Posterior vena cava (tissue), 2 donors: ENCODE results near the gene PRIMA1. TPM values are rescaled to one million over a fixed set of nuclear protein-coding genes. Genes with fewer than 3 reads are reported as not detected.

Experiments
- DNase-seq: peaks from one replicate; pipeline ENCODE4 v3.0.0-alpha.2; 2020; ENCODE audit warnings: low spot score
- intact Hi-C, 2 donors: fragments of 100-400 bp; cut with DNase I; formaldehyde crosslinking; loops; one replicate each; pipeline versions ENCODE4 v1.14.1 to v1.14.2; 2022 to 2023
- total RNA-seq, 2 donors: library from RNA; stranded (reverse); fragmentation: NEBNext Ultra II Directional; extraction: Animal tissue kit (Norgen Biotek cat#: 25700); gene quantifications; one replicate each; pipeline ENCODE4 v1.2.1, GENCODE V29; 2021
- donor health status: DM: yes; HTN: yes; CAD: no.
- donor health status: DM: yes; HTN: yes; CAD: no.

Gene PRIMA1
- total RNA-seq, 2 donors from 2014 or later = 5.0 to 9.6 TPM

DNA sequence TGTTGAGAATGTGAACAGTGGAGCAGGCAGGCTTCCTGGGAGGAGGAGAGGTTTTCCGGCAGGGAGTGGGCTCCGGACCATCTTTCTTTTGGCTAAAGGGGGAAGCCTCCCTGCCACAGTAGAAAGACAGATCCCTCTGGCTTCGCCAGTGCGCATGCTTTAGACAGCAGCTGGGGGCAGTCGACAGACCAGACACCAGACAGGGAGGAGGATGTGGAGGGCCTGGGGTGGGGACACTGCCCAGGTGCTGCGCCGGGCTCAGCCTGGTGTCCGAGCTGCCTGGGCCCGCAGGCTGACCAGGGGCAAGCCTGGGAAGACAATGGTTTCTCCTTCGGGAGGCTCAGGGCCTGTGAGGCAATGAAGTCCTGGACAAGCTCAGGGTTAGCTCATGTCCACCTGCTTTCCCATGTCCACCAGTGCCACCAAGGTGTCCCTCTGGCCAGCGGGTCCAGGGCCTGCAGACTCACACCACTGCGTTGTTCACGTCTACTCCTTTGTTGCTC is 67.3 kb downstream of the PRIMA1 start:
- peak; percentile 66 for DNase-seq
- intact Hi-C loops = loop anchor here in 1 of 2 donors (1.0 kb wide), 1 partner anchor 41 kb away; no protein-coding TSS in a partner anchor

GRCh38 chr14:93720076-93720815 is 68.0 kb downstream of the PRIMA1 start:
- intact Hi-C loops = no loop called here
- no peak for DNase-seq

- DNase-seq = no peak
- intact Hi-C loops = no loop called here
These were observed 69.0 kb downstream of the PRIMA1 start for GRCh38 chr14:93719256-93719655.

GRCh38 chr14:93717668-93718320 is 70.5 kb downstream of the PRIMA1 start:
- no peak for DNase-seq
- intact Hi-C loops = no loop called here

GRCh38 chr14:93716746-93717667 is 71.3 kb downstream of the PRIMA1 start:
- intact Hi-C loops = no loop called here
- no peak for DNase-seq

DNA sequence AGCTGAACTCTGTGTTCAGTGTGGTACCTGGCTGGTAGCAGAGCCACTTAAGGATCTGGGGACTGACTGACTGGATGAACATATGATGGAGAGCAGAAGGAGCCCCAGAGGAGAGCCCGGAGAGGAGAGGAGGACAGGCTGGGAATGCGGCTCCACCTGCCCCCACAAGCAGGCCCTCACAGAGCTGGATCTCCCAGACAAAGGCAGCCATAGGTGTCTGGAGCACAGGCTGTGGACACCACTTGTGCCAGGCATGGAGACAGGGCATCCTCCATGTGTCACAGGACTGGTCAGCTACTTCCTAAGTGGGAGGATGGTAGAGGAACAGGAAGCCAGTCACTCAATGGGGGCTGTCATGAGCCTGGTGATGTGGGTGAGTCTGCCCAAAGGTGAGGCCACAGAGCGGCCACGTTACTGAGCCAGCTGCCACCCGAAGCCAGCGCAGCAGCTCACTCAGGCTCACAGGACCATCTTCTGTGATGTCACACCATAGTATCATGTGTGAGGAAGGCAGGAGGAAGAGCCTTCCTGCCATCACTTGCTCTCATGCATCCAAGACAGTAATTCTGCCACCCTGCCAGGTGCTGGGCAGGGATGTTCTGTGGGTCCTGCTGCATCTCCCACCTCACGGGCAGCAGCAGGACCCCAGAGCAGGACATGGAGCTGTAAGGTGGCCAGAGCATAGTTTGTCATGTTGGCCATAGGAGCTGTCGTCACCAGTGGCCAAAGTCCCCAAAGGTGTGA is 72.1 kb downstream of the PRIMA1 start:
- intact Hi-C loops = no loop called here
- DNase-seq = no peak

- no peak for DNase-seq
- intact Hi-C loops = no loop called here
These were observed 72.9 kb downstream of the PRIMA1 start for GRCh38 chr14:93715279-93715927.

- intact Hi-C loops = no loop called here
These were observed 73.7 kb downstream of the PRIMA1 start for GRCh38 chr14:93714605-93715004.

GRCh38 chr14:93713726-93714405 is 74.4 kb downstream of the PRIMA1 start:
- DNase-seq = no peak
- intact Hi-C loops = no loop called here

More at GRCh38 chr14:93714605-93715004, 73.7 kb downstream of the PRIMA1 start:
- DNase-seq = no peak

DNA sequence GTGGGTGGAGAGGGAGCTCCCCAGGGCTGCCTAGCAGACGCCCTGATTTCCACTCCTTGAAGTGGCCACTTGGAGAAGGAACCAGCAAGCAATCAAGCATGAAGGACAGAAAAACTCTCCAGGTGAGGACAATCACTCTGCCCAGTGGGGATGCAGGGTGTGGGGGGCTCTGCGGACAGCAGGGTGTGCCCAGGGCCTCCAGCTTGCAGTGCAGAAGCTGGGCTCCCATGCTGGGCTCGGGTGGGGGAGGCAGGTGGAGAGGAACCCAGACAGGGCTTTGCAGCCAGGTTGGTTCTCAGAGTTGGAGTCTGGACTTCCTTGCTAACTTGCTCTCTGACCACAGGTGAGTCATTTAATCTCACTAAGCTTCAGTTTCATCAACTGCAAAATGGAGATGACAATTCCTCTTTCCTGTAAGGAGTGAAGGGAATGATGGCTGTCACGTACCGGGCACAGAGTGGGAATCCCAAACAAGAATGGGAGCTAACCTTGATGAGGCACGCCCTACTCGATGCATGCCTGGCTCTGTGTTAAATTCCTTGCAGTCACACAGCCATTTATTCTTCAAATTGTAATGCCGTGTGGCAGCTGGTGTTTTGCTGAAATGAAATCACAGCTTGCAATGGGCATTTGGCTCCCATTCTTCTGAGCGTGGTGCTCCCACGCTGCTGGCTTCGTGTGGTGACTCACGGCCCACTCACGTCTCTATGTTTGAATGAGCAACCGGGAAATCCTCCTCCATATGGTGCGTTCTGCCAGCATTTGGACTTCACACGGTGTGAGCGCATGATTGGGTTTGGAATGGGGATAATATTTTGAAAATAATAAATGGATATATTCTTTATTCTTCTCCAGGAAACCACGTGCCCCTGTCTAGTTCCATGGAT is 75.2 kb downstream of the PRIMA1 start:
- DNase-seq = no peak
- intact Hi-C loops = no loop called here

GRCh38 chr14:93712079-93712837 is 76.0 kb downstream of the PRIMA1 start:
- intact Hi-C loops = no loop called here
- DNase-seq = no peak

DNA sequence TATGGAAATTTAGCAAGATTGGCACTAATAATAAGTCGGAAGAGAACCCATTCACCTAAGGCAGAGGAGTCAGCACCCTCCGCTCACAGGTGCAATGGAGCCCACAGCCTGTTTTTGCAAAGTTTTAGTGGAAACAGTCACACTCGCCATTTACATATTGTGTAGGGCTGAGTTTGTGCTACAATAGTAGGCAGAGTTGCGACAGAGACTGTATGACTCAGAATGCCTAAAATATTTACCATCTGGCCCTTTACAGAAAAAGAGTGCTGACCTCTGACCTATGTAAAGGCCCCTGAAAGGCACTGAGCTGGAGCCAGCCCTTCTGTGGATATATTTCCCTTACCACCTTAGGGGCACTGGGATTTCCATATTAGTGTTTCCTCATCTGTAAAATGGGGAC is 79.0 kb downstream of the PRIMA1 start:
- no peak for DNase-seq
- intact Hi-C loops = no loop called here

- DNase-seq = no peak
- intact Hi-C loops = no loop called here
These were observed 79.5 kb downstream of the PRIMA1 start for GRCh38 chr14:93708800-93709199.

DNA sequence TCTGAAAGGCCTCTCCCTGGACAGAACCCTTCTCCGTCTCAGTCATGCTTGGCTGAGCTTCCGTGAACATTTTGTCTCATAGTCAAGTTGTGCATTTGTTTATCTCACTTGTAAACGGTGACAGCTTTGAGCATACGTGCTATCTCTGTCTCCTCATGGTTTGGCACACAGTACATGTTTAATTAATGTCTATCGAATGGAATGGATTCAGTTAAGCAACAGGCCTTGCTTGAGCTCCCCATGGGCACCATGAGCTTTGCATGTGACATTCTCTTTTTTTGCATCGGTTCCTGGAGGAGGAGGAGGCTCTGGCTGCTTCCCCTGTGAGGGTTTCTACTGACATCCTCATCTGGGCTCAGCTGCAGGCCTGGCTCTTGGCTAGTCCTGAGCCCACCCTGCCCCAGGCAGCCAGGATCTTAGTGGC is 80.0 kb downstream of the PRIMA1 start:
- intact Hi-C loops = no loop called here
- no peak for DNase-seq

GRCh38 chr14:93707475-93707874 is 80.8 kb downstream of the PRIMA1 start:
- DNase-seq = no peak
- intact Hi-C loops = no loop called here

DNA sequence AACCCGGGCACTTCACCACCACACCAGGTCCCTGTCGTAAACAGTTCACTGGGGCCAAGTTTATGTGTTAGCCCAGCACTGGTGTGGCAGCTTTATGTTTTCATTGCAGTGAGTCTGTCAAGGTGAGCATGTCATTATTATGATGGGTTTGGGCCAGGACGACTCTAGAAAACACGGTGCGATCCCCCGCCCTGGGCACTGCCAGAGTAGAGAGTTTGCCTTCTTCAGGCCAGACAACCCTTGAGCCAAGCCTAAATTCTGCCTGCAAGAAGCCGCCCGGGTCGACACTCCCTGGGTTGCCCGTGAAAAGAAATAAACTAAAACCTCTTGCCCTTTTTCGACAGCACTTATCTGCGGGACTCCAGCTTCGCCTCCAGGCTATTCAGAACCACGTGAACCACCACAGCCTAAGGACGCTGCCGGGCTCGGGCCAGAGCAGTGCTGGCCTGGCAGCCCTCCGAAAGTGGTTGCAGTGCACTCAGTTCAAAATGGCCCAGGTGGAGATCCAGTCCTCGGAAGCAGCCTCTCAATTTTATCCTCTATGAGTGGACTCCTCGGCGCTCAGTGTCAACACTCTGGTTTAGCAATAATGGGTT is 81.8 kb downstream of the PRIMA1 start:
- no peak for DNase-seq
- intact Hi-C loops = no loop called here
